ENCODE results near the gene RPS26.
"Not testable (repeated sequence)": the region's sequence is repeated elsewhere in the genome, so short reads cannot be mapped to it uniquely, and the experiment has no call there.

Gene RPS26

DNA sequence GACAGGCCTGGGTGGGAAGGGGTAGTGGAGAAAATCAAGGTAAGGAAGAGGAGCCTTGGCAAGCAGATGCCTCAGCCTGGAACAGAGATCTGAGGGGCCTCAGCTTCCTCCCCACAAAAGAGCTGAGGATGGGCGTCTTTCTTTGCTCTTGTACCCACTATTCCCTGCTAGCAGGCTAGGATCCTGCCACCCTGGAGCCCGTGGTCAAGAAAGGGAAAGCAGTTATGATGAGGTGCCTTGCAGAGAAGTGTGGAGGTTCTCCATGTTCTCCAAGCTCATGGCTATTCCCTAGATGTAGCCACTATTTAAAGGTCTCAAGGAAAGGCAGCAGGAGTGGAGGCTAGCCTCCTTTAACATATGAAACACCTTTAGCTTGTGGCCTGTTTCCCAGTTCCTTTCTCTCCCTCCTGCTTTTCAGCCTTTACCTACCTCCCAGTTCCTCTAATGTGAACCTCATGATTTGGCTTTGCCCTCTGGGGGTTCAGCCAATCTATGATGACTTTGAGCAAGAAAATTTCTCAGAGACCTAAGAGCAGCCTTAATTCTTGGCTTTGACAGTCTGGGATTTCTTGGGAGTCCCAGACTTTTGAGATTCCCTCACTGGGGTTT lies 19.7 kb upstream of the RPS26 start:
- no peak for DNase-seq (ENCODE audit: low spot score)

DNA sequence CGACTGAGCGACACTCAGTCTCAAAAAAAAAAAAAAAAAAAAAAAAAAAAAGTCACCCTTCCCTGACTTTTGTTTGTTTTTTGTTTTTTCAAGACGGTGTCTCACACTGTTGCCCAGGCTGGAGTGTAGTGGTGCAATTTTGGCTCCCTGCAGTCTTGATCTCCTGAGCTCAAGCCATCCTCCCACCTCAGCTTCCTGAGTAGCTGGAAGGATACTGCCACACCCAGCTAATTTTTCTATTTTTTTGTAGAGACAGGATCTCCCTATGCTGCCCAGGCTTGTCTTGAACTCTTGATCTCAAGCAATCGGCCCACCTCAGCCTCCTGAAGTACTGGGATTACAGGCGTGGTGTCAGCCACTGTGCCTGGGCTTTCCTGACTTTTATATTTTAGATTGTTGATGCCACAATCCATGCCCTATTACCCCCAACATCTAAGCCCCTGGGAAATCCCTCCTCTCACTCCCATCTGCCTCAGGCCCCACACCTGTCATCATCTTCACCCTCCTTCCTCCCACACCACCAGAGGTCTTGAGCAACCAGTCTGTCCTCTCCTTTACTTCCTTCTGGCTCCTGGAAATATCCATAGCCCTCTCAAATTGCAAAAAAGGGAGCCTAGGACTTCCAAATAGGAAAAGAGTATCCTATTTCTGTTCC lies 13.1 kb upstream of the RPS26 start:
- DNase-seq (ENCODE audit: low spot score), result no peak

- no peak for DNase-seq (ENCODE audit: low spot score)
These were observed 12.6 kb upstream of the RPS26 start for GRCh38 chr12:56029166-56029519.

GRCh38 chr12:56029666-56030293 lies 11.9 kb upstream of the RPS26 start:
- peak; percentile 46 for DNase-seq (ENCODE audit: low spot score)

GRCh38 chr12:56031987-56032386 lies 9.7 kb upstream of the RPS26 start:
- DNase-seq (ENCODE audit: low spot score), result no peak

- no peak for DNase-seq (ENCODE audit: low spot score)
These were observed 7.0 kb upstream of the RPS26 start for GRCh38 chr12:56034586-56035332.

DNA sequence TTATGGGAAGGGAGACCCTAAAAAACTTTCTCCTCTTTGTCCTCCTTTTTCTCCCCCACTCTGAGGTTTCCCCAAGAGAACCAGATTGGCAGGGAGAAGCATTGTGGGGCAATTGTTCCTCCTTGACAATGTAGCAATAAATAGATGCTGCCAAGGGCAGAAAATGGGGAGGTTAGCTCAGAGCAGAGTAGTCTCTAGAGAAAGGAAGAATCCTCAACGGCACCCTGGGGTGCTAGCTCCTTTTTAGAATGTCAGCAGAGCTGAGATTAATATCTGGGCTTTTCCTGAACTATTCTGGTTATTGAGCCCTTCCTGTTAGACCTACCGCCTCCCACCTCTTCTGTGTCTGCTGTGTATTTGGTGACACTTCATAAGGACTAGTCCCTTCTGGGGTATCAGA lies 4.6 kb upstream of the RPS26 start:
- DNase-seq (ENCODE audit: low spot score), result no peak

DNA sequence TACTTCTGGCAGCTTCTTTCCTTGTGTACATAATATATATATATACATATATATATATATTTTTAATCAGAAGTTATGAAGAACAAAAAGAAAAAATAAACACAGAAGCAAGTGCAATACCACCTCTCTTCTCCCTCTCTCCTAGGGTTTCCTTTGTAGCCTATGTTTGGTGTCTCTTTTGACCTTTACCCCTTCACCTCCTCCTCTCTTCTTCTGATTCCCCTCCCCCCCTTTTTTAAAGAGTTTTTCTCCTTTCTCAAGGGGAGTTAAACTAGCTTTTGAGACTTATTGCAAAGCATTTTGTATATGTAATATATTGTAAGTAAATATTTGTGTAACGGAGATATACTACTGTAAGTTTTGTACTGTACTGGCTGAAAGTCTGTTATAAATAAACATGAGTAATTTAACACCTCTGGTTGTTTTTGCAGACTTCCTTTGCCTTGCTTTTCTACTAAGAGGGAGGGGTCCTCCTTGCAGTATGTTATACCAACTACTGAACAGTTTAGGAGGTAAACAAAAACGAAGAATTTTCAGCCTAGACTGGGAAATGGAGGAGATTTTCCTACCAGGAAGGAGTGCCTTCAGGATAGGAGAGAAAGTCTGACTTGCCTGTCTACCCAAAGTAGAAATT lies 3.6 kb upstream of the RPS26 start:
- no peak for DNase-seq (ENCODE audit: low spot score)

- no peak for DNase-seq (ENCODE audit: low spot score)
These were observed 1.6 kb upstream of the RPS26 start for GRCh38 chr12:56040151-56040550.

DNA sequence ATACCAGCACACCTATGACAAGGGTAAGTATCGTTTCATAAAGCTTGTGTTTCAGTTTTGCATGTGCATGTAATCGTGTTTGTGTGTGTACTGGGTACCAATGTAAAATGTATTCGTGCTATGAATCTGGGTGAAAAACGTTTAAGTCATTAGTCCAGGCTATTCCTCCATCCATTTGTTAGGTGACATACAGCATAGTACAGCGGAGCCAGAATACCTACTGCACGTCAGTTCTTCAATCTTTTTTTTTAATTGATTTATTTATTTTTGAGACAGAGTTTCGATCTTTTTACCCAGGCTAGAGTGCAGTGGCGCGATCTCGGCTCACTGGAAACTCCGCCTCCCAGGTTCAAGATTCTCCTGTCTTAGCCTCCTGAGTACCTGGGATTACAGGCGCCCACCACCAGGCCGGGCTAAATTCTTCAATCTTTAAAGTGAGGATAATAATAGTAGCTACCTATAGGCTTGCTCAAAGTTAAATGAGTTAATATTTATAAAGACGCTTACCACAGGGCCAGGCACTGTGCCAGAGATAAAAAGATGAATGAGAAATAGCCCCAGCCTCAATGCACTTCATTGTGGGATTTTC lies 661 bp upstream of the RPS26 start:
- DNase-seq (ENCODE audit: low spot score), result no peak

DNA sequence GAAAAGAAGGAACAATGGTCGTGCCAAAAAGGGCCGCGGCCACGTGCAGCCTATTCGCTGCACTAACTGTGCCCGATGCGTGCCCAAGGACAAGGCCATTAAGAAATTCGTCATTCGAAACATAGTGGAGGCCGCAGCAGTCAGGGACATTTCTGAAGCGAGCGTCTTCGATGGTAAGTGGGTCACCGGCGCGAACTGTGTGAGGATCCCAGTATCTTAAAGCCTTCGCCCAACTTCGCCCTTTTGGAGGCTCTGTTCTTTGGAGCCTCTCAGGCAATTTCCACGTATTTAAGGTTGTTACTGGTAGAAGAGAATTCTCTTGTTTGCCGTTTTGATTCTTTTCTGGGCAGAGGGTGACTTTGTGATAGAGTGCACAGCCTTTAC lies 704 bp downstream of the RPS26 start:
- not testable (repeated sequence) for DNase-seq (ENCODE audit: low spot score)

DNA sequence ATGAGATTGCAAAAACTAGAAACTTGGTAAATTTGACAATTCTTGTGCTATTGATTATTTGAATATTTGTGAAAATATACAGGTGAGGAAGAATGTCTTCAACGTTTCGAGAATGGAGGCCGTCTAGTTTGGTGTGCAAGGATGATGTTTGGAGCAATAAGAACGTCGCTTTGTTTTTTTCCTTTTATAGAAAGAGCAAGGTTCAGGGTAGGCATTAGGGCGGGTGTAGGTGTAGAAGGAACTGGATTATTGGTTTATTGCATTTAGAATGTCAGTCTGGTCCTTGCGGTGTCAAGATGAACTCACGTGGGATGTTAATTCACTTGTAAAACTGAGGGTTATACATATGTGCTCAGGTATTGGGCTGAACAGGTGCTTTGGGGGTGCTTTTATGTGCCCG lies 1.1 kb downstream of the RPS26 start:
- DNase-seq (ENCODE audit: low spot score), result no peak

GRCh38 chr12:56046027-56046780 lies 4.5 kb downstream of the RPS26 start:
- DNase-seq (ENCODE audit: low spot score), result no peak

DNA sequence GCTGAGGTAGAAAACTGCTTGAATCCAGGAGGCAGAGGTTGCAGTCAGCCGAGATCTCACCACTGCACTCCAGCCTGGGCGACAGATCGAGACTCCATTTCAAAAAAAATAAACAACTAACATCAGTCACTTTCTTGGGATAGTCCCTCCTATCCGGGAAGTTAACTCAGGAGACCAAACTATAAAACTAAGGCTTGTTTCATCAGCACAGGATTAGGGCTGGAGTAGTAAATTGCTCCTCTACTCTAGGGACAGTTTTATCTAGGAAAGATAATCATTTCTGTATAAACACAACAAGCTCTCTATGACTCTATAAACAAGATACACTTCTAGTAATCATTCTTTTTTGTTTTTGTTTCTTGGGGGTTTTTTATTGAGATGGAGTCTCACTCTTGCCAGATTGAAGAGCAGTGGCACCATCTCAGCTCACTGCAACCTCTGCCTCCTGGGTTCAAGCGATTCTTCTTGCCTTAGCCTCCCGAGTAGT lies 11.7 kb downstream of the RPS26 start:
- DNase-seq (ENCODE audit: low spot score), result no peak

- DNase-seq (ENCODE audit: low spot score), result not testable (repeated sequence)
These were observed 18.2 kb downstream of the RPS26 start for GRCh38 chr12:56059964-56060363.

- no peak for DNase-seq (ENCODE audit: low spot score)
These were observed 20.3 kb downstream of the RPS26 start for GRCh38 chr12:56061982-56062381.

DNA sequence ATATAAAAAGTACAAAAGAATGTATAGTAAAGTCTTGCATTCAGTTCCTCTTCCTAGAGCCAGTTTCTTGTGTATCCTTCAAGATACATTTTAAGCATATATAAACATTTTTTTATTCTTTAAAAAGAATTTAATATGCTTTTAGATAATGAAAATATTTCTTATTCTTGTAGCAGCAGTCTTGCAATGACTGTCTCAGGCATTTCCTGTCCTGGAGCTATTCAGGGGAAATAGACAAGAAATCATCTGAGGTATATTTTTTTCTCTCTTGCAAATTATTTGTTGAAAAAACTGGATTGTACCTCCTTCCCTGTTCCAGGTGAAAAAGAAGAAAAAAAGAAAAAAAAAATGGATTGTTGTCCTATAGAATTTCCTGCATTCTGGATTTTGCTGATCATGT lies 21.3 kb downstream of the RPS26 start:
- no peak for DNase-seq (ENCODE audit: low spot score)

- no peak for DNase-seq (ENCODE audit: low spot score)
These were observed 29.9 kb downstream of the RPS26 start for GRCh38 chr12:56071648-56072047.

- no peak for DNase-seq (ENCODE audit: low spot score)
These were observed 32.7 kb downstream of the RPS26 start for GRCh38 chr12:56074396-56074795.

DNA sequence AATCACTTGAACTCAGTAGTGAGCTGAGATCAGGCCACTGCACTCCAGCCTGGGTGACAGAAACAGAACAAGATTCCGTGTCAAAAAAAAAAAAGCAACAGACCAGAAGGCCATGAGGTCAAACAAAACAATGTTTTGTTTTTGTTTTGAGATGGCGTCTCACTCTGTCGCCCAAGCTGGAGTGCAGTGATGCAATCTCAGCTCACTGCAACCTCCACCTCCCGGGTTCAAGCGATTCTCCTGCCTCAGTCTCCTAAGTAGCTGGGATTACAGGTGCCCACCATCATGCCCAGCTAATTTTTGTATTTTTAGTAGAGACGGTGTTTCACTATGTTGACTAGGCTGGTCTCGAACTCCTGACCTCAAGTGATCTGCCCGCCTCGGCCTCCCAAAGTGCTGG lies 36.2 kb downstream of the RPS26 start:
- DNase-seq (ENCODE audit: low spot score), result not testable (repeated sequence)

GRCh38 chr12:56078427-56078826 lies 36.7 kb downstream of the RPS26 start:
- DNase-seq (ENCODE audit: low spot score), result no peak

All from CD4-positive, alpha-beta T cell treated with Interleukin-6 at 100 ng/mL for 8 hours (primary cell).